HCT116 (cell line): Measurements from ENCODE around the gene ALAD. TPM values are rescaled to one million over a fixed set of nuclear protein-coding genes. Genes with fewer than 3 reads are reported as not detected.

ENCODE experiments used
- ATAC-seq: fragments of 200-7000 bp; cut with Tn5 transposase; 2 replicates; pipeline ENCODE4 v1.9.1; 2020; ENCODE audit warnings: mild to moderate bottlenecking, moderate library complexity
- BruUV-seq: library from RNA; stranded (reverse); fragments of 400-500 nt; replicated peaks from 2 replicates; lab custom pipeline; 2021; lab: Mats Ljungman, UMichigan
- CTCF ChIA-PET: fragments of 300-600 bp; sonication (Branson Sonifier 250); formaldehyde crosslinking; loops from one replicate; lab custom pipeline; 2021; ENCODE audit warnings: antibody characterized with exemption; lab: Charles Lee
- POLR2A ChIA-PET: fragments of 300-600, 350-600 bp; sonication (Branson Sonifier 250); formaldehyde crosslinking; loops from one replicate; lab custom pipeline; 2021; ENCODE audit warnings: antibody characterized with exemption; lab: Charles Lee
- RAD21 ChIA-PET, 2 experiments: fragments of 300-600 bp; sonication (Branson Sonifier 250); formaldehyde crosslinking; loops; one replicate each; lab custom pipeline; 2023; ENCODE audit warnings: low total read pairs in 2 of 2; ENCODE audit not compliant: uncharacterized antibody in 2 of 2, unreplicated experiment in 2 of 2, low non-redundant PET in 1 of 2; lab: Charles Lee
- DNase-seq: peaks from one replicate; pipeline ENCODE4 v3.0.0-alpha.2; 2010; ENCODE audit warnings: low read depth, low spot score
- H2AFZ ChIP-seq: fragments of 200-600 bp; shearing (Covaris generic), sonication (generic); 2 replicates; pipeline ENCODE4 v1.6.1; 2017; ENCODE audit warnings: low read depth, mixed run types, mixed read lengths, antibody characterized with exemption, low read length; ENCODE audit not compliant: poor library complexity, severe bottlenecking
- H3K27ac ChIP-seq: 2 replicates; pipeline ENCODE4 v1.5.1; 2012; ENCODE audit warnings: low read depth, low read length
- H3K27me3 ChIP-seq: fragments of 200-600 bp; sonication (generic); 2 replicates; pipeline ENCODE4 v1.6.1; 2016; ENCODE audit warnings: mixed run types, low read length, mixed read lengths; ENCODE audit not compliant: insufficient read depth
- H3K36me3 ChIP-seq, 2 experiments: fragments of 200-500 bp in 1 of 2; fragments of 200-600 bp in 1 of 2; sonication (Bioruptor generic) in 1 of 2; sonication (generic) in 1 of 2; 2 replicates each; pipeline versions ENCODE4 v1.5.1 to v1.6.1; 2014 to 2016; ENCODE audit warnings: low read length in 2 of 2, inconsistent platforms in 1 of 2, mixed read lengths in 1 of 2, mixed run types in 1 of 2; ENCODE audit not compliant: insufficient read depth in 2 of 2, control insufficient read depth in 1 of 2
- H3K4me1 ChIP-seq, 2 experiments: fragments of 200-600 bp in 1 of 2; sonication (generic) in 1 of 2; 2 replicates each; pipeline versions ENCODE4 v1.5.1 to v1.6.1; 2012 to 2017; ENCODE audit warnings: low read length in 2 of 2, inconsistent platforms in 1 of 2, mild to moderate bottlenecking in 1 of 2, mixed read lengths in 1 of 2, mixed run types in 1 of 2, moderate library complexity in 1 of 2; ENCODE audit not compliant: insufficient read depth in 2 of 2, control insufficient read depth in 1 of 2
- H3K4me2 ChIP-seq: fragments of 200-600 bp; sonication (generic); 2 replicates; pipeline ENCODE4 v1.6.1; 2017; ENCODE audit warnings: mixed run types, low read length, mixed read lengths
- H3K4me3 ChIP-seq, 2 experiments: fragments of 200-600 bp in 1 of 2; sonication (generic) in 1 of 2; replicated peaks in 1 of 2; 2 replicates each; pipeline ENCODE4 v1.5.1; 2011 to 2016; ENCODE audit warnings: low read length in 2 of 2, control low read depth in 1 of 2, low read depth in 1 of 2, mild to moderate bottlenecking in 1 of 2, mixed read lengths in 1 of 2, mixed run types in 1 of 2
- H3K79me2 ChIP-seq: fragments of 200-600 bp; sonication (generic); 2 replicates; pipeline ENCODE4 v1.6.1; 2017; ENCODE audit warnings: mild to moderate bottlenecking, mixed run types, low read length, moderate library complexity, mixed read lengths; ENCODE audit not compliant: insufficient read depth
- H3K9ac ChIP-seq: fragments of 200-600 bp; sonication (generic); 2 replicates; pipeline ENCODE4 v1.6.1; 2016; ENCODE audit warnings: low read length, mixed read lengths
- H3K9me2 ChIP-seq: fragments of 200-600 bp; sonication (generic), shearing (Covaris generic); 2 replicates; pipeline ENCODE4 v1.6.1; 2017; ENCODE audit warnings: mixed run types, mild to moderate bottlenecking, moderate library complexity; ENCODE audit not compliant: insufficient read depth
- H3K9me3 ChIP-seq, 2 experiments: fragments of 200-500 bp in 1 of 2; fragments of 200-600 bp in 1 of 2; sonication (Bioruptor generic) in 1 of 2; sonication (generic) in 1 of 2; 2 replicates each; pipeline ENCODE4 v1.6.1; 2014 to 2017; ENCODE audit warnings: low read length in 2 of 2, mixed read lengths in 2 of 2, inconsistent platforms in 1 of 2, low read depth in 1 of 2, mild to moderate bottlenecking in 1 of 2, mixed run types in 1 of 2, moderate library complexity in 1 of 2; ENCODE audit not compliant: control insufficient read depth in 1 of 2, insufficient read depth in 1 of 2
- H4K20me1 ChIP-seq: fragments of 200-600 bp; sonication (generic), shearing (Covaris generic); 2 replicates; pipeline ENCODE4 v1.6.1; 2017; ENCODE audit warnings: mixed run types, mild to moderate bottlenecking, moderate library complexity; ENCODE audit not compliant: insufficient read depth
- CBX3 ChIP-seq: IDR thresholded peaks from 2 replicates; pipeline ENCODE4 v1.6.1; 2012; ENCODE audit warnings: low read depth
- ELF1 ChIP-seq: IDR thresholded peaks from 2 replicates; pipeline ENCODE4 v1.6.1; 2012; ENCODE audit warnings: low read depth, borderline replicate concordance
- EZH2 ChIP-seq: fragments of 200-600 bp; sonication (generic); IDR thresholded peaks from 2 replicates; pipeline ENCODE4 v1.6.1; 2017; ENCODE audit warnings: antibody characterized with exemption, mixed run types
- EZH2phosphoT487 ChIP-seq: fragments of 200-600 bp; IDR thresholded peaks from 2 replicates; pipeline ENCODE4 v1.6.1; 2018; ENCODE audit warnings: antibody characterized with exemption, borderline replicate concordance
- FOSL1 ChIP-seq: IDR thresholded peaks from 2 replicates; pipeline ENCODE4 v1.6.1; 2012; ENCODE audit warnings: low read depth
- JUND ChIP-seq: IDR thresholded peaks from 2 replicates; pipeline ENCODE4 v1.6.1; 2012
- POLR2A ChIP-seq: IDR thresholded peaks from 2 replicates; pipeline ENCODE4 v1.7.0; 2011; ENCODE audit warnings: borderline replicate concordance; ENCODE audit not compliant: insufficient read depth, insufficient read length; ENCODE audit errors: extremely low read depth
- RAD21 ChIP-seq: IDR thresholded peaks from 2 replicates; pipeline ENCODE4 v1.6.1; 2012; ENCODE audit warnings: low read depth, mild to moderate bottlenecking
- REST ChIP-seq: IDR thresholded peaks from 2 replicates; pipeline ENCODE4 v1.6.1; 2012; ENCODE audit warnings: low read depth
- SIN3A ChIP-seq: IDR thresholded peaks from 2 replicates; pipeline ENCODE4 v1.6.1; 2012; ENCODE audit warnings: low read depth
- SP1 ChIP-seq: IDR thresholded peaks from 2 replicates; pipeline ENCODE4 v1.6.1; 2012; ENCODE audit warnings: low read depth
- TCF7L2 ChIP-seq: IDR thresholded peaks from 2 replicates; pipeline ENCODE4 v1.7.0; 2011; ENCODE audit warnings: borderline replicate concordance, inconsistent platforms; ENCODE audit not compliant: insufficient read depth, insufficient read length; ENCODE audit errors: extremely low read depth
- YY1 ChIP-seq: IDR thresholded peaks from 2 replicates; pipeline ENCODE4 v1.6.1; 2011; ENCODE audit warnings: low read length, low read depth, moderate library complexity, mild to moderate bottlenecking; ENCODE audit not compliant: insufficient replicate concordance; ENCODE audit errors: extremely low read depth
- ZBTB33 ChIP-seq: IDR thresholded peaks from 2 replicates; pipeline ENCODE4 v1.6.1; 2011; ENCODE audit warnings: mild to moderate bottlenecking, low read length, moderate library complexity; ENCODE audit not compliant: insufficient replicate concordance; ENCODE audit errors: extremely low read depth
- ZNF274 ChIP-seq: fragments of 200-500 bp; sonication (Bioruptor generic); IDR thresholded peaks from 2 replicates; pipeline ENCODE4 v1.6.1; 2014; ENCODE audit warnings: mild to moderate bottlenecking, low read depth, low read length, inconsistent platforms
- intact Hi-C: fragments of 100-400 bp; cut with micrococcal nuclease; formaldehyde crosslinking; loops from 2 replicates; pipeline ENCODE4 v1.10.0; 2022
- total RNA-seq: library from RNA; stranded (reverse); gene quantifications from one replicate; pipeline ENCODE4 v1.2.1, GENCODE V29; 2021; ENCODE audit not compliant: unreplicated experiment
- TF ChIP-seq, protein P1 (sequence below): IDR thresholded peaks from 2 replicates; pipeline ENCODE4 v1.6.1; 2012
- TF ChIP-seq, protein P2 (sequence below): IDR thresholded peaks from 2 replicates; pipeline ENCODE4 v1.6.1; 2012
- TF ChIP-seq, protein P3 (sequence below), 3 experiments: fragments of 200-600 bp in 1 of 3; sonication (generic) in 1 of 3; IDR thresholded peaks in 2 of 3; conservative IDR thresholded peaks in 1 of 3; 2 replicates each; pipeline ENCODE4 v1.5.1; 2012 to 2017; ENCODE audit warnings: low read depth in 2 of 3, low read length in 2 of 3, antibody characterized with exemption in 1 of 3, borderline replicate concordance in 1 of 3, control low read depth in 1 of 3, mild to moderate bottlenecking in 1 of 3, mixed read lengths in 1 of 3, mixed run types in 1 of 3, moderate library complexity in 1 of 3; ENCODE audit not compliant: insufficient read depth in 1 of 3

Gene ALAD
- total RNA-seq, 1 experiment from 2014 or later, result 14.0 TPM

GRCh38 chr9:113350107-113350661 lies 50.9 kb downstream of the ALAD start:
- no peak for TF ChIP-seq POLR2A
- no peak for TF ChIP-seq ELF1
- TF ChIP-seq, protein P1, sequence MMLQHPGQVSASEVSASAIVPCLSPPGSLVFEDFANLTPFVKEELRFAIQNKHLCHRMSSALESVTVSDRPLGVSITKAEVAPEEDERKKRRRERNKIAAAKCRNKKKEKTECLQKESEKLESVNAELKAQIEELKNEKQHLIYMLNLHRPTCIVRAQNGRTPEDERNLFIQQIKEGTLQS, result no peak
- TF ChIP-seq EZH2phosphoT487, result no peak
- TF ChIP-seq, protein P2, sequence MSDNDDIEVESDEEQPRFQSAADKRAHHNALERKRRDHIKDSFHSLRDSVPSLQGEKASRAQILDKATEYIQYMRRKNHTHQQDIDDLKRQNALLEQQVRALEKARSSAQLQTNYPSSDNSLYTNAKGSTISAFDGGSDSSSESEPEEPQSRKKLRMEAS, result no peak
- no peak for TF ChIP-seq CBX3
- TF ChIP-seq, protein P3, sequence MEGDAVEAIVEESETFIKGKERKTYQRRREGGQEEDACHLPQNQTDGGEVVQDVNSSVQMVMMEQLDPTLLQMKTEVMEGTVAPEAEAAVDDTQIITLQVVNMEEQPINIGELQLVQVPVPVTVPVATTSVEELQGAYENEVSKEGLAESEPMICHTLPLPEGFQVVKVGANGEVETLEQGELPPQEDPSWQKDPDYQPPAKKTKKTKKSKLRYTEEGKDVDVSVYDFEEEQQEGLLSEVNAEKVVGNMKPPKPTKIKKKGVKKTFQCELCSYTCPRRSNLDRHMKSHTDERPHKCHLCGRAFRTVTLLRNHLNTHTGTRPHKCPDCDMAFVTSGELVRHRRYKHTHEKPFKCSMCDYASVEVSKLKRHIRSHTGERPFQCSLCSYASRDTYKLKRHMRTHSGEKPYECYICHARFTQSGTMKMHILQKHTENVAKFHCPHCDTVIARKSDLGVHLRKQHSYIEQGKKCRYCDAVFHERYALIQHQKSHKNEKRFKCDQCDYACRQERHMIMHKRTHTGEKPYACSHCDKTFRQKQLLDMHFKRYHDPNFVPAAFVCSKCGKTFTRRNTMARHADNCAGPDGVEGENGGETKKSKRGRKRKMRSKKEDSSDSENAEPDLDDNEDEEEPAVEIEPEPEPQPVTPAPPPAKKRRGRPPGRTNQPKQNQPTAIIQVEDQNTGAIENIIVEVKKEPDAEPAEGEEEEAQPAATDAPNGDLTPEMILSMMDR (IDR thresholded peaks at IDR 0.05 in 2 of 3, conservative IDR thresholded peaks at IDR 0.05 in 1 of 3; ENCODE audit: borderline replicate concordance in 1 of 3, insufficient read depth in 1 of 3, low read depth in 2 of 3, low read length in 2 of 3), result no peak
- TF ChIP-seq FOSL1, result no peak
- TF ChIP-seq SIN3A, result no peak
- TF ChIP-seq SP1, result no peak
- no peak for TF ChIP-seq REST
- TF ChIP-seq ZNF274, result no peak
- TF ChIP-seq YY1, result no peak
- no peak for TF ChIP-seq EZH2
- no peak for TF ChIP-seq ZBTB33
- no peak for TF ChIP-seq RAD21
- no peak for TF ChIP-seq TCF7L2
- TF ChIP-seq JUND, result no peak
- ChIA-PET CTCF (no interaction called here), RAD21 (interaction anchor here in 1 of 2 experiments (0.5 kb wide), 1 partner anchor 26 kb away, joined by 3 read pairs; the partner anchor contains the start of gene HDHD3), POLR2A (interaction anchor here (0.6 to 1.8 kb wide), 2 partner anchors 10 to 25 kb away, joined by 4 to 13 read pairs; partner anchors contain the start of gene WDR31)
- Histone ChIP-seq H3K9me2 (no peaks in the 10 kb centered on the region), H3K36me3 (no peaks in the 10 kb centered on the region), H2AFZ (no peak overlapping the region), H3K4me1 (peaks cover 3 to 34% of the 10 kb centered on the region in 2 experiments; a peak in 3 of 4 replicates), H3K9me3 (no peaks in the 10 kb centered on the region), H3K27ac (no peak overlapping the region), H3K4me2 (peak overlapping the region; percentile 98), H3K79me2 (peaks cover 22% of the 10 kb centered on the region), H4K20me1 (no peaks in the 10 kb centered on the region), H3K9ac (peak overlapping the region; percentile 71), H3K27me3 (no peaks in the 10 kb centered on the region), H3K4me3 (peak overlapping the region; percentile 64 to 72)
- no peak for DNase-seq
- no TSS peak for BruUV-seq
- 0 out of 2 replicates have a peak, but pooled peaks have one; percentile 1 for ATAC-seq
- intact Hi-C loops, result no loop called here
